Stimulated activated CD4-positive, alpha-beta T cell treated with anti-CD3 and anti-CD28 coated beads, Interleukin-2, amount 100 ng/mL, for 24 hours (primary cell): ENCODE measurements around the gene SPIRE2.
"Not testable (repeated sequence)": the region's sequence is repeated elsewhere in the genome, so short reads cannot be mapped to it uniquely, and the experiment has no call there.

Source experiments
- DNase-seq, 2 donors: peaks; one replicate each; pipeline ENCODE4 v3.0.0-alpha.2; 2020

SPIRE2 gene

DNA sequence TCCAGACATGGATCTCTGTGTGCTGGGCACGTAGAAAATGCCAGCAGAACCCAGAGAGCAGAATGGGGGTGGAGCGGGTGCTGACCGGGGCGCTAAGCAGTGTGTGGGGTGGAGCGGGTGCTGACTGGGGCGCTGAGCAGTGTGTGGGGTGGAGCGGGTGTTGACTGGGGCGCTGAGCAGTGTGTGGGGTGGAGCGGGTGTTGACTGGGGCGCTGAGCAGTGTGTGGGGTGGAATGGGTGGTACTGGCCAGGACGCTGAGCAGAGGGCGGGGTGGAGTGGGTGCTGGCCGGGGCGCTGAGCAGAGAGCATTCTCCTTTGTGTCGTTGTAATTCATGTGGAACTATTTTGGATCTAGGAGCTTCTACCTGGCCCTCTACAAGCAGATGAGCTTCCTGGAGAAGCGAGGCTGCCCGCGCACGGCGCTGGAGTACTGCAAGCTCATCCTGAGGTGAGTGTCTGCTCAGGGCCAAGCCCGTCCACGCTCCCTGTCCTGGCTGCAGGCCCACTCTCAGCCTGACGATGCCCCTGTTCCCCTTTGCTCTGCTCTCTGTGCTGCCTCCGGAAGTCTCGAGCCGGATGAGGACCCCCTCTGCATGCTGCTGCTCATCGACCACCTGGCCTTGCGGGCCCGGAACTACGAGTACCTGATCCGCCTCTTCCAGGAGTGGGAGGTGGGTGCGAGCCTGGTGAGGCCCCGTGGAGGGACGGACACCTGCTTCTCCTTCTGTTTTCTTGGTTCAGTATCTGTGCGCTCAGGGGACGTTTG lies 70.1 kb downstream of the SPIRE2 start:
- no peak for DNase-seq

DNA sequence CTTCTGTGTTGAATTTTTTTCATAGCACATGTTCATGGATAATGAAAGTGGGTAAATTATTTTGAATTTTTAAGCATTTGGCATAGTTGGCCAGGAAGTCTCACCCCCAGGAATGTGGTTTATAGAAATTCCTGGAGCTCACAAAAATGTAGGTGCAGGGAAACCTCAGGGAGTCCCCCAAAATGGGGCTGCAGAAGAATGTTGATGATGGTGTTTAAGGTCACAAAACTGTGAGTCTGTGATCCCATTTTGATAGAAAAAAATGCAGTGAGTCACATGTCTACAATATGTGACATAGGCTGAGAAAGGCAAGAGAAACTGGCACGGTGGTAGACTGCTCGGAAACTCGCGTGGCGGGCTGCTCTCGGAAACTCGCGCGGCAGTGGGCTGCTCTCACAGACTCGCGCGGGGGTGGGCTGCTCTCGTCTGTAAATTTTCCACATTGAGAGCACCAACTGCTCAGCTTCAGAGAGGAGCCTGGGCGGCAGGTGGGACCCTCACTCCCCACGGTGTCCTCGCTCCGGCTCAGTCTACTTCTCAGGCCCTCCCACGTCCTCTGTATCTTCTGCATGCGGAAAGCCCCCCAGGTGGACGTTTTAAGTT lies 71.7 kb downstream of the SPIRE2 start:
- DNase-seq, result no peak

- DNase-seq, result no peak
Observed at GRCh38 chr16:89900885-89901284, 72.6 kb downstream of the SPIRE2 start.

GRCh38 chr16:89902980-89903379 lies 74.7 kb downstream of the SPIRE2 start:
- DNase-seq, result no peak

GRCh38 chr16:89903908-89904515 lies 75.7 kb downstream of the SPIRE2 start:
- no peak for DNase-seq

- no peak for DNase-seq
Observed at GRCh38 chr16:89904606-89905510, 76.6 kb downstream of the SPIRE2 start.

GRCh38 chr16:89905511-89906139 lies 77.3 kb downstream of the SPIRE2 start:
- DNase-seq, result no peak

DNA sequence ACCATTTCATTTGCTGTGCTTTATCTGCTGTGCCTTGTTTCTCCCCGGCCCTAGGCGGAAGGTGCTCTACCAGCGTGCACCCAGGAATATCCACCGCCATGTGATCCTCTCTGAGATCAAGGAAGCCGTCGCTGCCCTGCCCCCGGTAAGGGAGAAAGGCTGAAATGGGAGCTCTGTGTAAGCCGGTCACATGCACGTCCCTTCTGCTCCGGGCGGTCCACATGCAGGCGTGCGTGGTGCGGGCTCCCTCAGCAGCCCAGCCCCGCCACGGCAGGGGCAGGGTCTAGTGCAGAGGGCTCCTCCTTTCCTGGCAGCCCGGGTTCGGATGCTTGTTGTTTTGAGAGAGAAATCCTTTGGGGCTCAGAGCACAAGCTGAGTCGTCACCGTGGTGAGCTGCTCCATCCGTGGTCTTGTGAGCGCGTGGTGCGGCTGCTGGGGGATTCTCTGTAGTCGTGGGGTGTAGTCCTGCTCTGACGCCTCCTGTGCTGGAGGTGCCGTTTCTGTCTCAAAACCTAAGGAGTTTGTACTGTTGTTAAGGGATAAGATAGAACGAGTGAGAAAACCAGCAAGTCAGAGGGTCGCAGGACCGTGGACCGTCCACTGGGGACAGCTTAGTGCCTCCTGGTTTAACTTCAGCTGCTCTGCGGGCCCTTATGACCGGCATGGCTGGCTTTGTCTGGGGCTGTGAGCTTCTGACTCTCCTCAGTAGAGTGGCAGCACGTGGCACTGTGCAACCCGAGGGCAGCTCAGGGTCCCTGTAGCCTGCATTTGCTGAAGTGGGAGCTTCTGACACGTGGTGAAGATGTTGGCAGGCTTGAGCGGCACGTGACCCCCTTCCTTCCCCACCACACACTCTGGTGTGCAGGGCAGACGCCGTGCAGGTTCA lies 78.1 kb downstream of the SPIRE2 start:
- DNase-seq, result no peak

- DNase-seq, result no peak
Observed at GRCh38 chr16:89907055-89907814, 79.0 kb downstream of the SPIRE2 start.

GRCh38 chr16:89908236-89908635 lies 80.0 kb downstream of the SPIRE2 start:
- no peak for DNase-seq

- peak; percentile 75 to 78 for DNase-seq
Observed at GRCh38 chr16:89909777-89910716, 81.8 kb downstream of the SPIRE2 start.

GRCh38 chr16:89910717-89911354 lies 82.6 kb downstream of the SPIRE2 start:
- DNase-seq, result no peak

- no peak for DNase-seq
Observed at GRCh38 chr16:89911375-89911774, 83.1 kb downstream of the SPIRE2 start.

- no peak for DNase-seq
Observed at GRCh38 chr16:89912143-89912542, 83.9 kb downstream of the SPIRE2 start.

DNA sequence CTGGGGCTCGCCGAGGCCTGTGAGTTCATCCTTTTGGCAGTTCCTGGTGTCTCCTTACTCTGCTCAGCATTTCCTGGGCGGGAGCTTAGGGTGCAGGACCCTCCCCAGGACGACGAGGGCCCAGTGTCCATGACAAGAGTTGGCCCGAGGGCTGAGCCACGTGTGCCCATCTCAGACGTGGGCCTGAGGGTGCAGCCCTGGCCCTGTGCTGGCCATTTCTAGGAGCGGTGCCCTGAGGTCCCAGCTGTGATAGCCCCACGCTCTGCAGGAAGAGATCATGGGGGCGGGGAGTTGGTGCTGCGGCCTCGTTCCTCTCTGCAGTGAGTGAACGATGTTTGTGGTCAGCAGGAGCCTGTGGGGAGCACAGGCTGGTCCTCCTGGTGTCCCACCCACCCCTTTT lies 84.4 kb downstream of the SPIRE2 start:
- no peak for DNase-seq

DNA sequence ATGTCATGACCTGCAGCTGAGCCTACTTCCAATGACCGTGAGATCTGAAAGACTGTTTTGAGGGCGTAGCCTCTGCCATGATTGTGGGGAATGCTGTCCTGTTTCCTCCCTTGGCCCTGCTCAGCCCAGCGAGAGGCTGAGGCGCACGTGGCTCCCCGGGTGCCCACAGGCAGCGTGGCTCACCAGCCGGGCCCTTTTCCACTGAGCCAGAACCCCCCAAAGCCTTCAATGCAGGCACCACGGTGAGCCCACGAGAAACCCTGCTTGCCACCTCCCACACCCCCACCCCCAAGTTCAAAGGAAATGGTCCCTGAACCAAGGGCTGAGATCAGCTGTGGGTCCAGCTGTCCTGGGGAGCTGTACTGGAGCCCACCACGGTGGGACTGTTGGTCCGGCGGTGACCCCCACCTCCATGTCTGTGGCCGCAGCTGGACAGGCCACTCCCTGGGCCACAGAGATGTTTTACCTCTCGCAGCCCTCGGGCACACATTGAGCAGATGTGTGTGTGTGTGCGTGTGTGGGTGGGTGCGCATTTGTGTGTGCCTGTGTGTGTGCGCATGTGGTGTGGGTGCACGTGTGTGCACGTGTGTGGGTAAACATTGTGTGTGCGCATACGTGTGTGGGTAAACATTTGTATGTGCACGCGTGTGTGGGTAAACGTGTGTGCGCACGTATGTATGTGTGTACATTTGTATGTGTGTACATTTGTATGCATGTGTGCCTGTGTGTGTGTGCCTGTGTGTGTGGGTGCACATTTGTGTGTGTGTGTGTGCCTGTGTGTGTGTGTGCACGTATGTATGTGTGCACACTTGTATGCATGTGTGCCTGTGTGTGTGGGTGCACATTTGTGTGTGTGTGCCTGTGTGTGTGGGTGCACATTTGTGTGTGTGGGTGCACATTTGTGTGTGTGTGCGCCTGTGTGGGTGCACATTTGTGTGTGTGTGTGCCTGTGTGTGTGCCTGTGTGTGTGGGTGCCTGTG lies 85.4 kb downstream of the SPIRE2 start:
- no peak for DNase-seq

DNA sequence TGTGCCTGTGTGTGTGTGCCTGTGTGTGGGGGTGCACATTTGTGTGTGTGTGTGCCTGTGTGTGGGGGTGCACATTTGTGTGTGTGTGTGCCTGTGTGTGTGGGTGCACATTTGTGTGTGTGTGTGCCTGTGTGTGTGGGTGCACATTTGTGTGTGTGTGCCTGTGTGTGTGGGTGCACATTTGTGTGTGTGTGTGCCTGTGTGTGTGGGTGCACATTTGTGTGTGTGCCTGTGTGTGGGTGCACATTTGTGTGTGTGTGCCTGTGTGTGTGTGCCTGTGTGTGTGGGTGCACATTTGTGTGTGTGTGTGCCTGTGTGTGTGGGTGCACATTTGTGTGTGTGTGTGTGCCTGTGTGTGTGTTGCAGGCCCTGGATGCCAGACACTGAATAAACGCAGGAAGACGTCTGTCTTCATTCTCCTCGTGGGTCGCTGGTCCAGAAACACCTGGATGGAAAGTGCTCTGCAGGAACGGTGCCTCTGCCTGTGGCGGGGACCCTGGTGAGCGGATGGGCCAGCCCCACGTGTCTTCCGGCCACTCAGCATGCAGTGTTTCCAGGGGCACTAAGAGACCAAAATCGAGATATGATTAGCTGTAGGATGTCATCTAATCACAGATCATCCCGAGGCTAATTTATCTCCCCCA lies 86.5 kb downstream of the SPIRE2 start:
- not testable (repeated sequence) for DNase-seq
